ENCODE measurements around the gene NOVA1. TPM values are rescaled to one million over a fixed set of nuclear protein-coding genes. Genes with fewer than 3 reads are reported as not detected.

NOVA1 gene
- total RNA-seq, 2 experiments from 2014 or later: 0.11 to 0.19 TPM

DNA sequence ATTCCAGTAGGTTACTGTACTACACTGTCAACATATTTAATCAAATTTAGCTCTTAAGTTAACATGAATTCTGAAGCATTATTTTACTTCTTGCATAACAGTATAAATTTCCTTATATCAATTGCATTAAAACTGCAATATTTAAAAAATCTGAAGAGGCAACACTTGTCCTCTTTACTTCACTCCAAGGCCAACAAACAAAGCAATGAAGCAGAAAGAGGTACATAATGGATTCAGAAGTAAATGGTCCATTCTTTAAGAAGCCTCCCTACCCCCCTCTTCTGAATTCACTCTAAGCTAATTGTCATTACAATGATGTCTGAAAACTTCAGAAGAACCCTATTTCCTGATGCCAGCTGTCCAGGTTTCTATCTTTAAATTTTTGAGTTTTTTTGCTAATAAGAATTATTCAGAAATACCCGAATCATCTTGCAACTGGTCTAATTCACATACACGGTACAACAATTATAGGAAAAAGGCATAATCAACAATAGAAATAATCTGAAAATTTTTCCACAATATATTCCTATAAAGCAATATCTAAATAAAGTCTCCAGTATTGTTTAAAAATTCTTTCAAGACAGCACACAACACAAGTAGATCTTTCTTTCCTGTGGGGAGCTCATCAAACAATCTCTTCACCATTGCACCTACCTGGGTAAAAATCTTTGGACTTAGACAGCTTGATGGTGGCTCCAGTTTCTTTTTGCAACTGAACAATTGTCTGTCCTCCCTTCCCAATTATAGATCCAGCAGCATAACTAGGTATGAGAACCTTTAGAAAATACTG is 2.9 kb downstream of the NOVA1 start:
- POLR2A ChIA-PET: no interaction called here
- CTCF ChIA-PET: no interaction called here

DNA sequence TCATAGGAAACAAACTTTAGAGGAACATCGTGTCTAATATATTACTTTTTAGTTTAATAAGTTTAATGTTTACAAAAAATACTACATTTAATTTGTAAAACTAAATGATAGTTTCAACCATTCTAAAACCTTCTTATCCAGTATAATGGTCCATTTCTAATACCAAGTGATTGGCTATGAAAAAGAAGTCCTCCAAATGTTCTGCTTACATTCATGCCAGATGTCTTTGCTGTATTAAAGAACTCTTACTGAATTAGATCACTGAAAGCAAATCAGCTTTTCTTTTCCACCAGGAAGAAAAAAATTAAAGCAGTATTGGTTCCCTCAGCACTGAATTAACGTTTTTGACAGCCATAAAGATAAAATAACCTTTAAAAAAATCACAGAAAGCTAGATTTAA is 3.7 kb downstream of the NOVA1 start:
- CTCF ChIA-PET: no interaction called here
- POLR2A ChIA-PET: no interaction called here

DNA sequence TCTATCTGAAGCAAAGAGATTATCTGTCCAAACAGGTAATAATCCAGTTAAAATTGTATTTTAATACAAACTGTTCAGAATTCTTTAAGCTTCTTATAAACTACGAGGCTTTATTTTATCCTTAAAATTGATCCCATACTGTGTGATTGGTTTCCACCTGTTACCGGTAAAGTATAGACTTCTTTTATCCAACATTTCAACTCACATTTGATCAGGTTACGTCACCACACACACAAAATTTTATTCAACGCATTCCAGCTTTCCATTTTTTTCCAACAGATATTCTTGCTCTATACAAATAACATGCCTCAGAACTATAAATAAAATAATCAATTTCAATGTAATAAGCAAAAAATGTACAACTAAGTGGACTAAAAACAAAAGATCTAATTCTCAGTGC is 4.5 kb downstream of the NOVA1 start:
- ChIA-PET POLR2A (no interaction called here), CTCF (no interaction called here)

DNA sequence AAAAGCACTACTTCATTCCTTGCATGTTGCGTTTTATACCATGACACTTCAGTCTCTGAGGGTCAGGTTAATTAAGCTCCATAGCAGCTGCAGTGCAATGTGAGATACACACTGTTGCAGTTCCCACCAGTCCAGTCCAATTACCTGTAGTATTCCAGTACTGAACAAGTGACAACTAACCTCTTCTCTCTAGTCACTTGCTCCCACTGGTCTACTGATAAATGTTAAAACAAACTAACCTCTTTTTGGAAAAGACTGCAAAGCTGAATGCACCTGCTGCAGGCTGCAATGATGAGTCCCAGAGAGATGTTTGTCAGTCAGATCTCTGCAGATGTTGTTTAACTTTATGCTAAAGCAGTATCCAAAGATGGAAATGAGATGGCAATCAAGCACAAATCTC is 7.9 kb downstream of the NOVA1 start:
- ChIA-PET CTCF (no interaction called here), POLR2A (no interaction called here)

DNA sequence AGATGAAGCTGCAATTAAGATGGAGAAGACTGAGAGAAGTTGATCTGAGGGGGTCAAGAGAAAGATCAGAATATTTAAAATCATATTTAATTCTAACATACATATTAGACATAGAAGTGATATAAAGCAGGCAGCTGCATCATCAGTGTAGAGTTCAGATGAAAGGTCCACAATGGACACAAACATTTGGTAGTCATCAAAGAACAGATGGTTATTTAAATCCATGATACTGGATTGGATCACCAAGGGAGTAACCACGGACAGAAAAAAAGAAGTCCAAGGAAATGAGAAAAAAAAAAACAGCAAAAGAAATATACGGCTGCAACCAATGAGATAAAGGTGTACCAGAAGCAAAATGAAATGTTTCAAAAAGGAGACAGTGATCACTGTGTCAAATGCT is 20.1 kb downstream of the NOVA1 start:
- ChIA-PET POLR2A (no interaction called here), CTCF (no interaction called here)

DNA sequence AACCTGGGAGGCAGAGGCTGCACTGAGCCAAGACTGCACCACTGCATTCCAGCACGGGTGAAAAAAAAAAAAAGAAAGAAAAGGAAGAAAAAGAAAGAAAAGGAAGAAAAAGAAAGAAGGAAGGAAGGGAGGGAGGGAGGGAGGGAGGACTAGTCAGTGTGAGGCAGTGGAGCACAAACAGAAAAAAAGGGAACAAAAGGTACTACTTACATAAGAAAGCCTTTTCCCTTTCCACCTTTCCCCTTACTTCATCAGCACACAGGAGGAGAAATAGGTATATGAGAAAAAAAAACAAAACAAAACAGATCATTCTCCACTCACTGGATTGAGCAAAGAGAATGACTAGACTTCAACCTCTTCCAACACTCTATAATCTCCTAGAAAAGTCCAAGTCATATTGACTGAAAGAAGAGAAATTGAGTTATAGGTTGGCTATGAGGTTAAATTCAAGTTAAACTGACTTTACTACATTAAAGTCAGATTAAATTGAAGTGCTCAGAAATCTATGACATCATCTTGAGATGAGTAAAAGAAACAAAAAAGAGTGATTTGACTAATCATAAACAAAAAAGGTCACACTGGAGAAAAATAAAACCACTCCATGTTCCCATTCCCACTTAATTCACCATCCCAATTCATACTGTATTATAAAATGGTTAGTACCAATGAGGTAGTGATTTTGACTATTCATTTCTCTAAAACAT is 43.6 kb downstream of the NOVA1 start:
- ChIA-PET POLR2A (no interaction called here), CTCF (no interaction called here)

DNA sequence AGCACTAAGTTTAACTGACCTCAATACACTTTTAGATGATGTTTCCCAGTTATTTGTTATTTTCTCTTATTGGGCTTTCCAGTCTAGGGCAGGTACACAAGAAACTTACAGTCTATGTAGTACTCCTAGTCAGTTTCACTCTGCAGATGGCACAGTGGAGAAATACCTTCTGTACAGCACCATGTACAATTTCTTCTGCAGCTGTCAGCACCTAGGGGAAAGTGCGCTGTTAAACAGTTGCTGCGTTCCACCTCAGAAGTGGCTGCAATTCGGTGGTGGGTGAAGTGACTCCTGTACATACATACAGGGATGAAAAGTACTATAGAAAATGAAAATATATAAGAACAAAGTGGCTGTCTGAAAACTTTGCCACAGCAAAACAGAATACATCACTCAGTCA is 48.3 kb downstream of the NOVA1 start:
- CTCF ChIA-PET: no interaction called here
- POLR2A ChIA-PET: no interaction called here

DNA sequence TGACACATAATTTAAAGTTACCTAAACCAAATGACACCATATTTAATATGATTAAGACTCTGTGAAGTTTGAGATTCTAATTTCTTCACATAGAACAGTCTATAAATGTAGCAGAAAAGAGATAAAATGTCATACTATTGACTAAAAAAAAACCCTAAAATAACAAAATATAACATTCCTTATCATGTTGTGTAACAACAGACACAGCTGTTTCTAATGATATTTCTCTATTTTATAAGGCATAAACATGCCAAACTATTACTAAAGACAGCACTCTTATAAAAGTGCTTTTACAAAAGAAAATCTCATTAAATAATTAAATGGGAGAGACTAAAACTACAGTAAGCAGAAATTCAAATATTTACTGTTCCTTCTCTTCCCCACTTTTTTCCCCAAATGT is 49.4 kb downstream of the NOVA1 start:
- ChIA-PET CTCF (no interaction called here), POLR2A (no interaction called here)

DNA sequence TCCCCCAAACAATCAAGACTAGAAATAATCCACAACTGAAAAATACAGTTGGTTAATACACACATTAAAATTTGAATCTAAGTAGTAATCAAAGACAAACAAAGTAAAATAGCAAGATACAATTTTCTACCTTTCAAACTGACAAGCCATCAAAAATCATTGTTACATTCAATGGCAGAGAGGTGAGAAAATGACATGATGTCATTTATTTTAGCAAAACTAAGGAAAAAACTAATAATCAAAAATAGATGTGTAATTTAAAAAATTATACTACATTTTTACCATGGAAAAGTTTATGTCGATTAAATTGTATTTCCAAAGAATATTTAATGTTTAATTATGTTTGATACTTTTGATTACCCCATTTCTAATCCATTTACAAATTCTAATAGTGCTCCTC is 59.7 kb downstream of the NOVA1 start:
- ChIA-PET POLR2A (no interaction called here), CTCF (no interaction called here)

DNA sequence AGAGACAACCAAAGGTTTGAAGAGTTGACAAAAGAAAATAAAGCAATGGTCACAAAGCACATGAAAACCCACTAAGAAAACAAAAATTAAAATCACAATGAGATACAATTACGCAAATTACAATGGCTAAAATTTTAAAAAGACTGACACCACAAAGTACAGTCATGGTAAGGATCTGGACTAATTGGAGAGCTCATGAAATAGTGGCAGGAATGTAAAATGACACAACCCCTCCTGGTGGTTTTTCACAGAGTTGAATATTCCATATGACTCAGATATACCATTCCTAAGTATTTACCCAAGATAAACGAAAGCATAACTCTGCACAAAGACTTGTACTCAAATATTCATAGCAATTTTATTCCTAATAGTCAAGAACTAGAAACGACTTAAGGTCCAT is 65.9 kb downstream of the NOVA1 start:
- CTCF ChIA-PET: no interaction called here
- POLR2A ChIA-PET: no interaction called here

DNA sequence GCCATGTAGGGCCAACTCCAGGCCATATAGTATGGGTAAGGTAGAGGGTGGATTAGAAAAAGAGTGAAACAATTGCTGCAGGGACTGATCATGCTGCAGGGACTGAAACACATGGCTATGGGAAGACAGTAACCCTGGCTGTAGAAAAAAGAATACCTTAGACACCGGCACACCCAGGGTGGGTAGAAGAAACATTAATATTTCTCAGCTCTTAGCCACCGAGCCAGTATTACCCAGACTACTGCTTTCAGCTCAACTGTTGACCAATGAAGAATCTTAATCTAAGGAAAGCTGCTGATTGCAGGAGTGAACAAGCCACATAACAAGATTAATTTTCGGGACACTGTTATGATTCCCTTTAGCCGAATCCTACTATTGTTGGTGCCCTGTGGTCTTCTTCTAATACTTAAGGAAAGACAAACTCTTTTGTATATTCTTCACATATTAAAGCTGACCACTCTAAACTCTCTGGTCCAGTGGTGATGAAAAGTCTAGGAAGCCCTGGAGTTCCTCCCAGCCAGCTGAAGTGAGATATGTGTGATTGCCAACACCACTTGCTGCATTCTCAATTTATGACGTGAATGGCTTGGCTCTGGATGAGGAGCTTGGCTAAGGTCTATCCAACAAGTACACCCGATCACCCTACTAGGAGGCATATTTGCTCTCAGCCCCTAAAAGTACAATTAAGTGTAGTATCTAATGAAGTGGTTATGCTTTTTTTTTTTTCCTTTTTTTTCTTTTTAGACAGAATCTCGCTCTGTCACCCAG is 69.2 kb downstream of the NOVA1 start:
- ChIA-PET CTCF (no interaction called here), POLR2A (no interaction called here)

DNA sequence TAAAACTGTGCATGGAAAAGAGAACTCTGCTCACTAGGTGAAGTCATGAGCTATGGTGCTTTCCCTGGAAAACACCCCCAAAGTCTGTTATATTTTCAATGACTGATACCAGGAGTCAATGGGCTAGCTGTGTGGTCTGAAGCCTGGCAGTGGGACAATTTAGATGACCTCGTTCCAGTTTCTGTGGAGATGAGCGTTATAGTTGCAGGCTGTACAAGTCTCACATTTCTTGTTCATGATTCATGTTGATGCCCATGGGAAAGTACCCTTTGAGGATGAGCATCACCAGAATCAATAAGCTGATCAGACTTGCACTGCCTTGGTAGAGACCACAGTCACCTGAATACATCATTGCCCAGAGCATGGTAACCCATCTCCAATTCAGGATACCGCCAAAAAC is 70.7 kb downstream of the NOVA1 start:
- POLR2A ChIA-PET: no interaction called here

DNA sequence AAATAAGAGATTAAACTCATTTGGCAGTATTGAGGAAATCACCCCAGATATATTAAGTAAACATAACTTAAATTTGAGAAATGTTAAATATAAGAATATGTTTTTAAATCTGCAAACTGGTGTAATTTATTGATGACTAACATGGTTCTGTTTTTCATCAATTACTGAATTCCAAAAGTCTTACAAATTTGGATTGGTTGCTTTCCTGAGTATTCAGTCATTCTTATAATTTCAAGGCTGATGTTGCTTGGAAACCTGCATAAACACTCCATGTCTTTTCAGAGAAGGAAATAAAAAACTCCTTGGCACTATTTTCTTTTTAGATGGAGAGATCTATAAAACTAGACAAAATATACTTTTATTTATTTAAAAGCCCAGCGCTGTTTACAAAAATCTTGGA is 71.7 kb downstream of the NOVA1 start:
- ChIA-PET POLR2A (no interaction called here), CTCF (no interaction called here)

More for the DNA sequence above, 70.7 kb downstream of the NOVA1 start:
- CTCF ChIA-PET: no interaction called here

DNA sequence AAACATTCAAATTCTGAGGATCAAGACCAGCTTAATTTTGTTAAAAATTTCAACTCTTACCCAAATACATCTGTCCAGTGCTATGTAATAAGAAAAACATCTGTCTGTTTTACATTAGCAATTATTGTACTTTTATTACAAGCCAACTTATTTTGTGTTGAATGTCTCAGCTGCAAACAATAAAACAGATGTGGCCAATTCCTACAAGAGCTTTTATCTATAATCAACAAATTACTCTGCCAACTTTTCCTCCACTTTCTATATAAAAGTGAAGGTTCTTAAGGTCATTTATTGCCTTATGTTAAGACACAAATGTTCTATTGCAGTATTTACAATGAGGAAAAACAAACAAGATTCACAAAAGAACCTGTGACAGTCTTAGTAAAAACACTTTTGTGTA is 72.7 kb downstream of the NOVA1 start:
- ChIA-PET CTCF (no interaction called here), POLR2A (no interaction called here)

DNA sequence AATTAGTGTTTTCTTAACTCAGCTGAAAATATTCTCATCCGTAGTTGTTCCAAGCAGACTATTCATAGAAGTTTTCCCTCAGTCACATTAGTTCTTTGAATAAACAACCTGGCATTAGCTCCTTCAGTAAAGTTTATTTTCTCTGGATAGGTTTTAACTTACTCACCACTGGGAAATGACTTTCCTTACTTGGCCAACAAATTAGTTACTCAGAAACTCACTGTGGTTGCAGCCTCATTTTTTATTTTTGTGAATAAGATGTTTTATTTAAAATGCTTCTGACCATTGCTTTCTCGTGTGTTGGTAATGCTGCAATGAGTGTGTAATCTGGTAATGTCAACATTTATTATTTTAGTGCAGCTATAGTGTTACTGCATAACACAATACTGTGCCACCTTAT is 74.9 kb downstream of the NOVA1 start:
- CTCF ChIA-PET: no interaction called here

DNA sequence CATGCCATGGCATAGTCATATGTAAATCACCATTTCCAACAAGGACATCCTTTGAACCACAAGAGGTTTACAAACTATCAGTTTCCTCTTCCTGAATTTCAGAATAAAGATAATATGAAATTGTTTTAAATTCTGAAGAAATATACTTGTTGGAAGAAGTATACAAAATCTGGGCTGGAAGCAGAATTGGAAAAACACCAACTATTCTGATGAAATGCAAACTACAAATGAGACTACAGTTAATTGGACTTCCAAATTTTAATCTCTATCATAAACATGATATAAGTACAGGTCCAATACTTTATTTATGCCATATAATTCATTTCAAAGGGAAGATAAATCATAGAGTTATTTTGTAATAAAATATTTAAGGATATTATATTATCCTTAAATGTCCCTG is 80.1 kb downstream of the NOVA1 start:
- ChIA-PET CTCF (no interaction called here), POLR2A (no interaction called here)

More for the DNA sequence above, 74.9 kb downstream of the NOVA1 start:
- POLR2A ChIA-PET: no interaction called here

DNA sequence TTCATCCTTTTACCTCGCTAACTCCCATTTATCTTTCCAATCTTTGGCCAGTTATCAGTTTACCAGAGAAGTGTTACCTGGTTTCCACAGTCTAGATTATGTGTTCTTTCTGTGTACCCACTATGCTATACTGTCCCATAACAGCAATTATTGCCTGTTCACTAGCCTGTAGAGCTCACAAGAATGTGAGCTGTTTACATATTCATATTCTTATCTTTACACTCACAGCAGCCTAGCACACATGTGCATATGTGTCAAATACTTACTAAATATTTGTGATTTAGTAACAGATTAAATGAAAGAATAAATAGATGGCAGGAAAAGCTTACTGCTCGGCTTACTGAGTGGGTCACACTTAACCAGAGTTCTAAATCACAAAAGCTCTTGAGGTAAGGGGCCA is 97.8 kb downstream of the NOVA1 start:
- ChIA-PET CTCF (no interaction called here), POLR2A (no interaction called here)

DNA sequence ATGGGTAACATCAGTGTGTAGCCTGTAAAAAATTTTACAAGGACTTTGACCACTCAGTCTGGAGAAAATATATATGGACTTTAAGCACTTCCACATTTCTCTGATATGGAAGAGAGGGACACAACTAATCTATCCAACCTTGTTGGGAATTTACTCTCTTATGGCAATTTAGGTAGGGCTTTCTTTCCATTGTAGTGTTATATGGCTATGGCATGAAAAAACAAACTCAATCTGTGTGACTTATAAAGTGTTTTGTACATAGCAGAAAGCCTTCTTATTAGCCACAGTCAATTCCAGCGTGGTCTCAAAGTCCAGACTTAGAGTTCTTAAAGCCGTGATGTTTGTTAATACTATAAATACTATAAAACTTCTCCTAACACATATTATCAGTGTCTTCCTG is 98.3 kb downstream of the NOVA1 start:
- CTCF ChIA-PET: no interaction called here
- POLR2A ChIA-PET: no interaction called here

DNA sequence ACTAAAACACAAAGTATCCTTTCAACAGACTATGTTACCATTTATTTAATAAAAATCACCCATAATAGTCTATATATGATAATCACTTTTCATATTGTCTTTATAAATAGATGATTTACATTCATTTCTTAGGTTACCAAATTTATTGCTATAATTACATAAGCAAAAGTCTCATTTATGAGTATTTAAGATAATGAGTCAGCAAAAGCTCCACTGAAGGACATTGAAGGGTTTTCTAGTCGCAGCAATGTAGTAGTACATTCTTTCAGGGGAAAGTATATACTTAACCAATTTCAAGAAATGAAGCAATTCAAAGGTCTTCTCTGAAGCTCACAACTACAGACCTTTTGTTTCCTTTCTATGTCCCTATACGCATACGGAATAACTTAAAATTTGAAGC is 110.9 kb downstream of the NOVA1 start:
- POLR2A ChIA-PET: no interaction called here

DNA sequence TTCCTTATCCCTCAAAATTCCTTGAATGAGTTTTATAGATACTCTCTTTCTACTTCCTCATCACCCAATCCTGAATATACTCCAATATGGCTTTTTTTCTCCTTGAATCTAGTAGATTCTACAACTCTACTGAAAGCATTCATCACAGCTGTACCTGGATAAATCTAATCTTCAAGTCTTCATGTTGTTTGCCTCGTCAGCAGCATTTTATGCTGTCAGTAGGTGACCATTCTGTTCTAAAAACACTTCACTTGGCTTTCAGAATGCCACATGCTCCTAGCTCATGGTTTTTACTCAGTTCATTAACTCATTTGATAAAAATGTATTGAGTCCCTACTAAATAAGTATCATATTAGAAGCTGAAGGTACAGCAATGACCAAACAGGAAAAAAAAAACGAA is 113.3 kb downstream of the NOVA1 start:
- POLR2A ChIA-PET: no interaction called here
- CTCF ChIA-PET: no interaction called here

More for the DNA sequence above, 110.9 kb downstream of the NOVA1 start:
- CTCF ChIA-PET: no interaction called here

DNA sequence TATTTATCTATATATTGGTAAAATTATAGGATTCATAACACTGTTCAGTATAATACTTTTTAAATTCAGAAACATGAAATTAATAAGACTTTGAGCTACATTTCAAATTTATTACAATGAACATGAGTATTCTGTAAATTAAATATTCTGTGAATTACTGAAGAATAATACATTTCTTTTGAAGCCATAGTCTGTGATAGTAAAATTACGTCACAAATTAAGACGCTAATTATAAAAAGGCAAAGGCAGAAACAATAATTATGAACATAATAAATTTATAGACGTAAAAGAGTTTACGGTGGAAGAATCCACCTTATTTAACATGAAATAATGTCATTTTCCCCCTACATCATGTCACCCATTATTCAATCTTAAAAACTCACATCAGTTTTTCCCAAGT is 118.9 kb downstream of the NOVA1 start:
- POLR2A ChIA-PET: no interaction called here
- CTCF ChIA-PET: no interaction called here

Data from activated CD8-positive, alpha-beta memory T cell treated with anti-CD3 and anti-CD28 coated beads for 36 hours (primary cell).